Hepatocyte (in vitro differentiated cells): ENCODE measurements around the gene MIER2.

Experiments used
- CTCF ChIP-seq: fragments of 200-600 bp; sonication (generic); IDR thresholded peaks from 2 replicates; pipeline ENCODE4 v1.5.1; 2016; ENCODE audit warnings: antibody characterized with exemption, mild to moderate bottlenecking; ENCODE audit not compliant: poor library complexity
- EZH2phosphoT487 ChIP-seq: fragments of 200-600 bp; sonication (generic); IDR thresholded peaks from one replicate; pipeline ENCODE4 v1.6.1; 2018; ENCODE audit warnings: antibody characterized with exemption, mild to moderate bottlenecking, low read depth, moderate library complexity; ENCODE audit not compliant: unreplicated experiment, severe bottlenecking

DNA sequence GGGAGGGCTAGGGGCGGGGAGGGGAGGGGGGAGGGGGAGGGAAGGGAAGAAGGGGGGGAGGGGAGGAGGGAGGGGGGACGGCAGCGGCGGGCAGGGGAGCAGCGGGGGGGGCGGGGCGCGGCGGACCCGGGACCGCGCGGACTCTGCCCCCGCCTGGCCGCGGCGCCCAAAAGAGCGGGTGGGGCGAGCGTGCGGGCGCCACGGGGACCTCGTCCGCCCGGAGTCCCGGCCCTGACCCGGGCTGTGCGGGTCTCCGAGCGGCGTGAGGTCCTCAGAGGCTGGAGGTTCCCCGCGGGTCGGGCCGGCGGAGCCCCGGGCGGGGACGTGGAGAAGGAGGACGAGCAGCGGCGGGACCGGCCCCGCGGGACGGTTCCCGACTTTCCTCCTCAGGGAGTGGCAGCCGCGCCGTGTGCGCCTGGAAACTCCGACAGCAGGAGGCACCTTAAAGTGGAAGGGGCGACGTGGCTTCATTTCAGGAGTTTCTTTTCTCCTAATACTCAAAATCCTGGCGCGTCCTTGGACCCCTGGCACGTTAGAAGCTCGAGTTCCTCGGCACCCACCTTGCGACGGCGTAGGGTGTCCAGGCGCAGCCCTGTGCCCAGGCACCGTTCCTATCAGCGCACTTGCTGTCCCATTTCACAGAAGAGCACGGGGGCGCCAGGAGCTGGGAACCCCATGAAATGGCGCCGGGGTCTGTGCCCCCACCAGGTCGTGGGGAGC lies 52.9 kb downstream of the MIER2 start:
- no peak for TF ChIP-seq CTCF
- no peak for TF ChIP-seq EZH2phosphoT487
